Measurements from ENCODE around the gene APLN. TPM values are rescaled to one million over a fixed set of nuclear protein-coding genes. Genes with fewer than 3 reads are reported as not detected.

Gene APLN
- total and polyA plus RNA-seq, 3 experiments from 2014 or later, result 0.11 TPM; not detected in 1

Other genes starting within 250 kb of the APLN start
- gene SMARCA1, start 131.5 kb downstream of the APLN start, total RNA-seq, result under 1 TPM in 1 of 2 experiments, not detected in 1; 0.11 TPM
- 0.38 TPM for gene SMARCA1, start 131.5 kb downstream of the APLN start, polyA plus RNA-seq
- 1 to 10 TPM; 1.7 to 1.9 TPM for gene OCRL, start 114.7 kb downstream of the APLN start, total RNA-seq
- 0.31 TPM for gene OCRL, start 114.7 kb downstream of the APLN start, polyA plus RNA-seq
- gene XPNPEP2, start 84.0 kb upstream of the APLN start, total RNA-seq, result under 1 TPM; 0.28 to 0.29 TPM
- 1.2 TPM for gene XPNPEP2, start 84.0 kb upstream of the APLN start, polyA plus RNA-seq
- gene SASH3, start 125.0 kb upstream of the APLN start, total RNA-seq, result 100 to 1,000 TPM; 140 to 147 TPM
- 296 TPM for gene SASH3, start 125.0 kb upstream of the APLN start, polyA plus RNA-seq
- gene ZDHHC9, start 188.9 kb upstream of the APLN start, total RNA-seq, result 10 to 100 TPM; 10.4 to 11.5 TPM
- gene ZDHHC9, start 188.9 kb upstream of the APLN start, polyA plus RNA-seq, result 4.6 TPM